Neural progenitor cell (in vitro differentiated cells): Measurements from ENCODE around the gene PI4KB. TPM values are rescaled to one million over a fixed set of nuclear protein-coding genes. Genes with fewer than 3 reads are reported as not detected.
"Not testable (repeated sequence)": the region's sequence is repeated elsewhere in the genome, so short reads cannot be mapped to it uniquely, and the experiment has no call there.

Experiments used
- DNase-seq: peaks from one replicate; pipeline ENCODE4 v3.0.0-alpha.2; 2016; ENCODE audit warnings: low spot score
- H2AFZ ChIP-seq: fragments of 200-600 bp; sonication (generic); replicated peaks from 2 replicates; pipeline ENCODE4 v1.6.1; 2016; ENCODE audit warnings: antibody characterized with exemption
- H3F3A ChIP-seq: fragments of 200-600 bp; sonication (generic); 2 replicates; pipeline ENCODE4 v1.6.1; 2016; ENCODE audit warnings: antibody characterized with exemption, low read depth
- H3K27ac ChIP-seq: fragments of 200-600 bp; sonication (generic); 2 replicates; pipeline ENCODE4 v1.5.1; 2016; ENCODE audit warnings: mild to moderate bottlenecking
- H3K27me3 ChIP-seq: fragments of 200-600 bp; sonication (generic); 2 replicates; pipeline ENCODE4 v1.6.1; 2016; ENCODE audit warnings: mild to moderate bottlenecking, moderate library complexity
- H3K36me3 ChIP-seq: fragments of 200-600 bp; sonication (generic); 2 replicates; pipeline ENCODE4 v1.5.1; 2016
- H3K4me1 ChIP-seq: fragments of 200-600 bp; sonication (generic); 2 replicates; pipeline ENCODE4 v1.6.1; 2016; ENCODE audit warnings: mixed run types
- H3K4me2 ChIP-seq: fragments of 200-600 bp; sonication (generic); 2 replicates; pipeline ENCODE4 v1.6.1; 2016
- H3K4me3 ChIP-seq: fragments of 200-600 bp; sonication (generic); 2 replicates; pipeline ENCODE4 v1.5.1; 2016
- H3K79me2 ChIP-seq: fragments of 200-600 bp; sonication (generic); 2 replicates; pipeline ENCODE4 v1.6.1; 2016; ENCODE audit warnings: low read depth
- H3K9ac ChIP-seq: fragments of 200-600 bp; sonication (generic); 2 replicates; pipeline ENCODE4 v1.6.1; 2016
- H3K9me3 ChIP-seq: fragments of 200-600 bp; sonication (generic); 2 replicates; pipeline ENCODE4 v1.5.1; 2016; ENCODE audit warnings: low read depth
- H4K20me1 ChIP-seq: fragments of 200-600 bp; sonication (generic); 2 replicates; pipeline ENCODE4 v1.6.1; 2016; ENCODE audit warnings: low read depth
- H3K27ac Mint-ChIP-seq: 3 replicates; pipeline ENCODE4 v1.8.0; 2021; ENCODE audit warnings: mixed read lengths
- H3K27me3 Mint-ChIP-seq: 2 replicates; pipeline ENCODE4 v1.8.0; 2022; ENCODE audit warnings: low read depth, mild to moderate bottlenecking, inconsistent platforms, moderate library complexity, mixed read lengths; ENCODE audit not compliant: insufficient read depth
- H3K36me3 Mint-ChIP-seq: 3 replicates; pipeline ENCODE4 v1.8.0; 2021; ENCODE audit warnings: mixed read lengths
- H3K4me1 Mint-ChIP-seq: 3 replicates; pipeline ENCODE4 v1.8.0; 2021; ENCODE audit warnings: mixed read lengths
- H3K4me3 Mint-ChIP-seq: 3 replicates; pipeline ENCODE4 v1.8.0; 2021; ENCODE audit warnings: mild to moderate bottlenecking, moderate library complexity, mixed read lengths
- H3K9me3 Mint-ChIP-seq: 3 replicates; pipeline ENCODE4 v1.8.0; 2020; ENCODE audit warnings: mixed read lengths
- CTCF ChIP-seq: fragments of 200-600 bp; sonication (generic); IDR thresholded peaks from 2 replicates; pipeline ENCODE4 v1.5.1; 2017; ENCODE audit warnings: antibody characterized with exemption, mild to moderate bottlenecking
- EZH2 ChIP-seq: fragments of 200-600 bp; sonication (generic); IDR thresholded peaks from 2 replicates; pipeline ENCODE4 v1.6.1; 2017; ENCODE audit warnings: antibody characterized with exemption, mild to moderate bottlenecking, moderate library complexity
- EZH2phosphoT487 ChIP-seq: fragments of 200-600 bp; sonication (generic); IDR thresholded peaks from 2 replicates; pipeline ENCODE4 v1.6.1; 2017; ENCODE audit warnings: antibody characterized with exemption
- total RNA-seq: library from RNA; depleted of rRNA; stranded (reverse); fragments of >200 nt; gene quantifications from 2 replicates; pipeline ENCODE4 v1.2.3, GENCODE V29; 2015; ENCODE audit warnings: low replicate concordance

PI4KB gene
- total RNA-seq, 1 donor from 2014 or later = 19.0 TPM

GRCh38 chr1:151352021-151352718 is 25.0 kb upstream of the PI4KB start:
- no peak overlapping the region for H3K4me3 ChIP-seq
- no peaks in the 10 kb centered on the region for H3K36me3 ChIP-seq
- H3K4me1 ChIP-seq = peaks cover 8% of the 10 kb centered on the region
- Mint-ChIP-seq H3K4me1 (peaks cover 13% of the 10 kb centered on the region), H3K4me3 (no peak overlapping the region), H3K9me3 (peaks cover 13% of the 10 kb centered on the region), H3K27ac (no peak overlapping the region), H3K27me3 (no peaks in the 10 kb centered on the region), H3K36me3 (no peaks in the 10 kb centered on the region)
- no peak overlapping the region for H3K9ac ChIP-seq
- DNase-seq = no peak
- H3K27me3 ChIP-seq = no peaks in the 10 kb centered on the region
- TF ChIP-seq EZH2 (no peak), EZH2phosphoT487 (no peak), CTCF (no peak)
- peaks cover 9% of the 10 kb centered on the region for H3F3A ChIP-seq
- H3K27ac ChIP-seq = no peak overlapping the region
- no peak overlapping the region for H3K4me2 ChIP-seq
- no peaks in the 10 kb centered on the region for H4K20me1 ChIP-seq
- no peak overlapping the region for H2AFZ ChIP-seq
- H3K9me3 ChIP-seq = no peaks in the 10 kb centered on the region
- no peaks in the 10 kb centered on the region for H3K79me2 ChIP-seq

GRCh38 chr1:151350323-151350722 is 23.1 kb upstream of the PI4KB start:
- not testable (repeated sequence) for H3K9me3 ChIP-seq, H3K27ac Mint-ChIP-seq, H3K4me2 ChIP-seq, H2AFZ ChIP-seq, H3K9ac ChIP-seq, H4K20me1 ChIP-seq, H3K4me3 Mint-ChIP-seq, H3K27me3 ChIP-seq, DNase-seq, H3K27ac ChIP-seq, H3K4me3 ChIP-seq, H3K27me3 Mint-ChIP-seq, H3K36me3 Mint-ChIP-seq, H3K36me3 ChIP-seq
- Histone ChIP-seq H3F3A (peaks cover 21% of the 10 kb centered on the region), H3K79me2 (peaks cover 12% of the 10 kb centered on the region), H3K4me1 (peaks cover 17% of the 10 kb centered on the region)
- H3K4me1 Mint-ChIP-seq = peaks cover 25% of the 10 kb centered on the region
- peaks cover 13% of the 10 kb centered on the region for H3K9me3 Mint-ChIP-seq

GRCh38 chr1:151347523-151348246 is 20.5 kb upstream of the PI4KB start:
- Histone ChIP-seq H3K27me3 (no peaks in the 10 kb centered on the region), H3K27ac (peak overlapping the region; percentile 45), H3K4me1 (peaks cover 17% of the 10 kb centered on the region), H2AFZ (peak overlapping the region; percentile 77), H4K20me1 (no peaks in the 10 kb centered on the region), H3K9ac (no peak overlapping the region), H3K36me3 (peaks cover 5% of the 10 kb centered on the region), H3K4me3 (peak overlapping the region; percentile 45), H3K4me2 (peak overlapping the region; percentile 75), H3K79me2 (peaks cover 22% of the 10 kb centered on the region), H3F3A (peaks cover 21% of the 10 kb centered on the region), H3K9me3 (no peaks in the 10 kb centered on the region)
- Mint-ChIP-seq H3K36me3 (peaks cover 21% of the 10 kb centered on the region), H3K4me3 (peak overlapping the region; percentile 95), H3K27ac (peak overlapping the region; percentile 99), H3K9me3 (peaks cover 13% of the 10 kb centered on the region), H3K4me1 (peaks cover 31% of the 10 kb centered on the region), H3K27me3 (no peaks in the 10 kb centered on the region)
- no peak for TF ChIP-seq EZH2
- no peak for TF ChIP-seq CTCF
- TF ChIP-seq EZH2phosphoT487 = no peak
- DNase-seq = no peak
